Measurements from ENCODE around the gene SRRM3.
"Not testable (repeated sequence)": the region's sequence is repeated elsewhere in the genome, so short reads cannot be mapped to it uniquely, and the experiment has no call there.

GRCh38 chr7:76292911-76293310, 91.2 kb downstream of the SRRM3 start:
- TF ChIP-seq CTCF (IDR thresholded peaks at IDR 0.05 in 8 of 11, conservative IDR thresholded peaks at IDR 0.05 in 3 of 11); POLR2A (IDR thresholded peaks at IDR 0.05); POLR2AphosphoS5 (IDR thresholded peaks at IDR 0.05): not testable (repeated sequence)
